HTERT RPE-1 (cell line): ENCODE measurements around the gene CERS4.

Experiments used
- in situ Hi-C: fragments of 300-500 bp; cut with MboI; formaldehyde crosslinking; loops from 4 replicates; pipeline ENCODE4 v1.14.3; 2020; ENCODE audit warnings: low sequenced_read_pairs

CERS4 gene

GRCh38 chr19:8311461-8312260 is 102.5 kb downstream of the CERS4 start:
- in situ Hi-C loops: no loop called here
